H1 (cell line): ENCODE data around the gene CIBAR2. TPM values are rescaled to one million over a fixed set of nuclear protein-coding genes. Genes with fewer than 3 reads are reported as not detected.

Source experiments
- CTCF ChIA-PET: fragments of 300-600 bp; sonication (Branson Sonifier 250); formaldehyde crosslinking; loops from one replicate; lab custom pipeline; 2021; ENCODE audit not compliant: partially characterized antibody; lab: Charles Lee
- POLR2A ChIA-PET: fragments of 300-600 bp; sonication (Branson Sonifier 250); formaldehyde crosslinking; loops from one replicate; lab custom pipeline; 2021; ENCODE audit warnings: inconsistent platforms; ENCODE audit not compliant: partially characterized antibody; lab: Charles Lee
- DNase-seq, 2 experiments: peaks; one replicate each; pipeline versions ENCODE4 v3.0.0 to v3.0.0-alpha.2; 2010 to 2022; ENCODE audit warnings: low spot score in 2 of 2, low read depth in 1 of 2, mixed read lengths in 1 of 2
- FAIRE-seq: peaks from 2 replicates; lab custom pipeline; 2011; peaks lifted over from hg19 to GRCh38; lab: Jason Lieb, UNC
- H2AFZ ChIP-seq: 2 replicates; pipeline ENCODE4 v1.8.1; 2012; ENCODE audit warnings: low read length, inconsistent platforms
- H2AK5ac ChIP-seq: 2 replicates; pipeline ENCODE4 v1.6.1; 2013; ENCODE audit warnings: low read depth, low read length
- H2BK120ac ChIP-seq: replicated peaks from 2 replicates; pipeline ENCODE3; 2013; ENCODE audit warnings: low read depth, low read length, inconsistent platforms
- H2BK12ac ChIP-seq: 2 replicates; pipeline ENCODE4 v1.6.1; 2013; ENCODE audit warnings: low read depth, low read length
- H2BK15ac ChIP-seq: 2 replicates; pipeline ENCODE4 v1.6.1; 2013; ENCODE audit warnings: low read length
- H2BK20ac ChIP-seq: 2 replicates; pipeline ENCODE4 v1.6.1; 2013; ENCODE audit warnings: low read length
- H2BK5ac ChIP-seq: 2 replicates; pipeline ENCODE4 v1.6.1; 2013; ENCODE audit warnings: low read depth, low read length
- H3K14ac ChIP-seq: 2 replicates; pipeline ENCODE4 v1.6.1; 2013; ENCODE audit warnings: inconsistent platforms; ENCODE audit not compliant: insufficient read length
- H3K18ac ChIP-seq: 2 replicates; pipeline ENCODE4 v1.6.1; 2013; ENCODE audit warnings: low read length; ENCODE audit errors: extremely low read depth
- H3K23ac ChIP-seq: 2 replicates; pipeline ENCODE4 v1.6.1; 2013; ENCODE audit warnings: inconsistent platforms; ENCODE audit not compliant: insufficient read length
- H3K23me2 ChIP-seq: 2 replicates; pipeline ENCODE4 v1.6.1; 2013; ENCODE audit warnings: low read depth, low read length
- H3K27ac ChIP-seq: 2 replicates; pipeline ENCODE4 v1.6.1; 2011; ENCODE audit warnings: low read depth, low read length, inconsistent platforms
- H3K27me3 ChIP-seq, 4 experiments: replicated peaks in 1 of 4; 1 replicate in 1 of 4; 2 replicates in 3 of 4; pipeline versions ENCODE4 v1.6.1 to v1.8.1; 2011 to 2013; ENCODE audit warnings: low read length in 3 of 4, mild to moderate bottlenecking in 3 of 4, inconsistent platforms in 2 of 4, mixed read lengths in 2 of 4, moderate library complexity in 1 of 4; ENCODE audit not compliant: control insufficient read depth in 3 of 4, insufficient read depth in 3 of 4; ENCODE audit errors: extremely low read depth in 1 of 4
- H3K36me3 ChIP-seq, 4 experiments: 2 replicates each; pipeline versions ENCODE4 v1.6.1 to v1.8.1; 2011 to 2013; ENCODE audit warnings: mild to moderate bottlenecking in 4 of 4, low read length in 3 of 4, moderate library complexity in 2 of 4, control low read depth in 1 of 4, inconsistent platforms in 1 of 4; ENCODE audit not compliant: insufficient read depth in 4 of 4, control insufficient read depth in 2 of 4
- H3K4ac ChIP-seq: replicated peaks from 2 replicates; pipeline ENCODE3; 2013; ENCODE audit warnings: low read length, low read depth, mixed read lengths, inconsistent platforms; ENCODE audit not compliant: insufficient read length
- H3K4me1 ChIP-seq, 4 experiments: replicated peaks in 1 of 4; 1 replicate in 1 of 4; 2 replicates in 3 of 4; pipeline versions ENCODE4 v1.6.1 to v1.8.1; 2011 to 2013; ENCODE audit warnings: low read length in 3 of 4, inconsistent platforms in 2 of 4, mixed read lengths in 1 of 4; ENCODE audit not compliant: insufficient read depth in 4 of 4, control insufficient read depth in 3 of 4
- H3K4me2 ChIP-seq, 2 experiments: 2 replicates each; pipeline versions ENCODE4 v1.6.1 to v1.8.1; 2011 to 2013; ENCODE audit warnings: low read depth in 2 of 2, low read length in 2 of 2, control low read depth in 1 of 2, inconsistent platforms in 1 of 2, mild to moderate bottlenecking in 1 of 2; ENCODE audit not compliant: insufficient read depth in 1 of 2
- H3K4me3 ChIP-seq, 4 experiments: fragments of 200-600, 300-600 bp in 1 of 4; sonication (generic), shearing (Covaris generic), sonication (Bioruptor Twin) in 1 of 4; 2 replicates each; pipeline versions ENCODE4 v1.5.1 to v1.8.1; 2011 to 2016; ENCODE audit warnings: low read length in 4 of 4, low read depth in 3 of 4, control low read depth in 2 of 4, inconsistent platforms in 2 of 4, mild to moderate bottlenecking in 2 of 4, mixed read lengths in 1 of 4, moderate library complexity in 1 of 4; ENCODE audit not compliant: insufficient read depth in 2 of 4; ENCODE audit errors: extremely low read depth in 1 of 4
- H3K56ac ChIP-seq: replicated peaks from 2 replicates; pipeline ENCODE3; 2013; ENCODE audit warnings: low read depth, mild to moderate bottlenecking, mixed read lengths, low read length, inconsistent platforms; ENCODE audit not compliant: insufficient read length
- H3K79me1 ChIP-seq: 2 replicates; pipeline ENCODE4 v1.6.1; 2013; ENCODE audit warnings: low read depth, low read length, control low read depth
- H3K79me2 ChIP-seq, 2 experiments: 2 replicates each; pipeline versions ENCODE4 v1.6.1 to v1.8.1; 2012 to 2013; ENCODE audit warnings: low read length in 2 of 2, mild to moderate bottlenecking in 2 of 2, inconsistent platforms in 1 of 2; ENCODE audit not compliant: insufficient read depth in 2 of 2, control insufficient read depth in 1 of 2
- H3K9ac ChIP-seq, 4 experiments: replicated peaks in 1 of 4; 1 replicate in 1 of 4; 2 replicates in 3 of 4; pipeline versions ENCODE4 v1.6.1 to v1.8.1; 2011 to 2013; ENCODE audit warnings: low read depth in 3 of 4, low read length in 3 of 4, control low read depth in 2 of 4, mild to moderate bottlenecking in 2 of 4, moderate library complexity in 2 of 4, inconsistent platforms in 1 of 4; ENCODE audit errors: extremely low read depth in 1 of 4
- H3K9me3 ChIP-seq, 2 experiments: 2 replicates each; pipeline versions ENCODE4 v1.6.1 to v1.8.1; 2012 to 2013; ENCODE audit warnings: mild to moderate bottlenecking in 2 of 2, moderate library complexity in 2 of 2, control low read depth in 1 of 2, inconsistent platforms in 1 of 2, low read depth in 1 of 2, low read length in 1 of 2, mixed read lengths in 1 of 2; ENCODE audit not compliant: insufficient read depth in 2 of 2
- H4K20me1 ChIP-seq, 2 experiments: replicated peaks in 1 of 2; 2 replicates each; pipeline versions ENCODE3 to v1.8.1; 2011 to 2013; ENCODE audit warnings: inconsistent platforms in 2 of 2, low read length in 2 of 2, mild to moderate bottlenecking in 1 of 2; ENCODE audit not compliant: insufficient read depth in 2 of 2, control insufficient read depth in 1 of 2
- H4K5ac ChIP-seq: 2 replicates; pipeline ENCODE4 v1.6.1; 2013; ENCODE audit warnings: low read length, low read depth, mixed read lengths, inconsistent platforms; ENCODE audit not compliant: insufficient read length
- H4K8ac ChIP-seq: 2 replicates; pipeline ENCODE4 v1.8.0; 2013; ENCODE audit warnings: mild to moderate bottlenecking, moderate library complexity, low read length, inconsistent platforms; ENCODE audit not compliant: insufficient read depth; ENCODE audit errors: extremely low read depth
- H4K91ac ChIP-seq: replicated peaks from 2 replicates; pipeline ENCODE3; 2013; ENCODE audit warnings: low read length, mixed read lengths, inconsistent platforms; ENCODE audit not compliant: insufficient read length
- BCL11A ChIP-seq, 2 experiments: IDR thresholded peaks; one replicate each; pipeline ENCODE4 v1.6.1; 2011; ENCODE audit warnings: low read depth in 2 of 2, low read length in 2 of 2, mild to moderate bottlenecking in 2 of 2
- CTBP2 ChIP-seq: IDR thresholded peaks from 2 replicates; pipeline ENCODE4 v1.7.0; 2011; ENCODE audit warnings: borderline replicate concordance, mild to moderate bottlenecking, moderate library complexity, mixed read lengths, low read length; ENCODE audit not compliant: insufficient read depth, insufficient read length
- NRF1 ChIP-seq: IDR thresholded peaks from 2 replicates; pipeline ENCODE4 v1.6.1; 2011; ENCODE audit warnings: mild to moderate bottlenecking, low read depth, low read length, improper control_type of control experiment
- RFX5 ChIP-seq: IDR thresholded peaks from 2 replicates; pipeline ENCODE4 v1.6.1; 2011; ENCODE audit warnings: low read depth, low read length, improper control_type of control experiment, borderline replicate concordance
- RXRA ChIP-seq: IDR thresholded peaks from 2 replicates; pipeline ENCODE4 v1.6.1; 2011; ENCODE audit warnings: low read depth, mild to moderate bottlenecking, low read length, moderate library complexity; ENCODE audit not compliant: insufficient read depth
- WGBS, 2 experiments: shearing (Covaris generic) in 1 of 2; methylation state at CpG; one replicate each; pipeline versions ENCODE4 v1.1.6 to v1.1.7; 2013 to 2015; ENCODE audit warnings: low lambda C conversion rate in 2 of 2, mixed read lengths in 2 of 2, inconsistent platforms in 1 of 2, low coverage in 1 of 2, missing lambda C conversion rate in 1 of 2; ENCODE audit not compliant: insufficient replicate concordance in 2 of 2, insufficient coverage in 1 of 2, insufficient read length in 1 of 2; ENCODE audit errors: extremely low coverage in 1 of 2, missing lambda C conversion rate in 1 of 2; 5-methylcytosine and 5-hydroxymethylcytosine counted together
- polyA plus RNA-seq, 7 experiments: library from polyadenylated mRNA; depleted of rRNA in 3 of 7; stranded (reverse) in 5 of 7; unstranded in 2 of 7; fragments of >200 nt in 5 of 7; fragments of 200-250 nt in 2 of 7; gene quantifications; 1 replicate in 5 of 7; 2 replicates in 1 of 7; 4 replicates in 1 of 7; pipeline versions ENCODE4 v1.2.1 to v1.2.3, GENCODE V29; 2011 to 2013; ENCODE audit warnings: missing spikeins in 2 of 7, mixed read lengths in 2 of 7
- total RNA-seq: library from RNA; stranded (reverse); fragmentation: NEBNext Ultra II Directional; extraction: Animal tissue kit (Norgen Biotek cat#: 25700); gene quantifications from 2 replicates; pipeline ENCODE4 v1.2.1, GENCODE V29; 2021

The CIBAR2 gene
- total and polyA plus RNA-seq, 2 of the 8 experiments (the other 6 are each of a cell fraction or from before 2014, with no cell fraction given), result 0.18 TPM; not detected in 1

GRCh38 chr16:85074225-85074914, 37.9 kb downstream of the CIBAR2 start:
- H4K8ac ChIP-seq, result no peak overlapping the region
- no peaks in the 10 kb centered on the region for H3K23me2 ChIP-seq
- no peak for FAIRE-seq
- H3K79me1 ChIP-seq, result no peaks in the 10 kb centered on the region
- no peak overlapping the region for H3K4me3 ChIP-seq
- peaks cover 0 to 13% (median 4%) of the 10 kb centered on the region in 4 experiments; a peak in 5 of 7 replicates for H3K4me1 ChIP-seq
- H4K20me1 ChIP-seq, result no peaks in the 10 kb centered on the region
- H3K4me2 ChIP-seq, result no peak overlapping the region
- 87% methylated on average over 6 of the region's 6 CpGs; no CpG with 5 or more reads in 1 of the 2 experiments for WGBS, 2 experiments
- peaks cover 0 to 3% (median 0%) of the 10 kb centered on the region in 4 experiments; a peak in 1 of 8 replicates for H3K36me3 ChIP-seq
- H2BK15ac ChIP-seq, result no peak overlapping the region
- no peak overlapping the region for H2BK20ac ChIP-seq
- no peak overlapping the region for H3K9ac ChIP-seq
- H3K56ac ChIP-seq, result no peak overlapping the region
- no peak overlapping the region for H2BK120ac ChIP-seq
- no peak for DNase-seq
- no peak overlapping the region for H3K4ac ChIP-seq
- H4K5ac ChIP-seq, result no peak overlapping the region
- H4K91ac ChIP-seq, result no peak overlapping the region
- H3K23ac ChIP-seq, result no peak overlapping the region
- CTCF ChIA-PET, result interaction anchor here (1.0 to 3.1 kb wide), 3 partner anchors 12 to 41 kb away, joined by 3 to 22 read pairs (median 18); no protein-coding TSS in a partner anchor
- H3K14ac ChIP-seq, result no peak overlapping the region
- H2BK5ac ChIP-seq, result no peak overlapping the region
- H2AFZ ChIP-seq, result no peak overlapping the region
- POLR2A ChIA-PET, result no interaction called here
- H3K27ac ChIP-seq, result no peak overlapping the region
- H3K9me3 ChIP-seq, result no peaks in the 10 kb centered on the region
- no peak overlapping the region for H2BK12ac ChIP-seq
- H3K79me2 ChIP-seq, result no peaks in the 10 kb centered on the region
- no peak overlapping the region for H2AK5ac ChIP-seq
- no peak overlapping the region for H3K18ac ChIP-seq
- H3K27me3 ChIP-seq, result peaks cover 0 to 20% (median 11%) of the 10 kb centered on the region in 4 experiments; a peak in 4 of 7 replicates
- TF ChIP-seq RXRA, result no peak
- no peak for TF ChIP-seq NRF1
- no peak for TF ChIP-seq CTBP2
- no peak for TF ChIP-seq BCL11A (IDR thresholded peaks at IDR 0.05; ENCODE audit: low read depth in 2 of 2, low read length in 2 of 2)
- TF ChIP-seq RFX5, result no peak
